ENCODE data around the gene IFNL4.
"Not testable (repeated sequence)": the region's sequence is repeated elsewhere in the genome, so short reads cannot be mapped to it uniquely, and the experiment has no call there.

The IFNL4 gene

DNA sequence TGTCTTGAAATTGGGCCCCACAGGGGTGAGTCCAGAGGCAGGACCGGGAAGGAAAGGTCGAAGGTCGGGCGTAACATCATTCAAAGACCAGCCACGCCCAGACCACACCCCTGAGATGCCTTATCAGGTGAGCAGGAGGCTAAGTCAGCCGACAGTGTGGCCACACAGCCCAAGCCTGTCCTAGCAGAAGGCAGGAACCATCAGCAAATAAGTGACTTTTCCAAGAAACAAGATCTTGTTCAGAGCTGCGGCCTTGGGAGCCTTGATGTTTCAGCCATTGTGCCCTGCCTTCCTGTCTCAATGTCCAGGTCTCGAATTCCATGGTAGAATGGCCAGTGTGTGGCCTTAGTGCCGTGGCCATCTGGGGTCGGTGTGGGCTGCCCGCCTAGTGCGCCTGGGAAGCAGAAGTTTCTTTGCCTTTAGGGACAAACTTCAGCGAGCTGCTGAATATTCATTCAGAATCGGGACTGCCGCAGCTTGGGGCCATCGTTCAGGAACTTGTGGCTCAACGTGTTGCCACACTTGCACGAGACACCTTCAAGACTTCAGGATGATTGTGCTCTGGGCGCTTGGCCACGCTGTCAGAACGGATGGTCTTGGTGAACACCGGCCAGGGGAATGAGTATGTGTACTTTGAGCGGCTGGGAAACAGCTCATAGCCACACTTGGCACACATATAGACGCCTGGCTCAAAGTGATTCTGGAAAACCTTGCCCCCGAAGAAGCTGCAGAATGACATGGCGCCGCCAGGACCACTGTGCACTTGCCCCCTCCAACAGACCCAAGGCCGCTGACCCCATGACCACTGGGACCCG lies 6.1 kb upstream of the IFNL4 start:
- no peak for DNase-seq

DNA sequence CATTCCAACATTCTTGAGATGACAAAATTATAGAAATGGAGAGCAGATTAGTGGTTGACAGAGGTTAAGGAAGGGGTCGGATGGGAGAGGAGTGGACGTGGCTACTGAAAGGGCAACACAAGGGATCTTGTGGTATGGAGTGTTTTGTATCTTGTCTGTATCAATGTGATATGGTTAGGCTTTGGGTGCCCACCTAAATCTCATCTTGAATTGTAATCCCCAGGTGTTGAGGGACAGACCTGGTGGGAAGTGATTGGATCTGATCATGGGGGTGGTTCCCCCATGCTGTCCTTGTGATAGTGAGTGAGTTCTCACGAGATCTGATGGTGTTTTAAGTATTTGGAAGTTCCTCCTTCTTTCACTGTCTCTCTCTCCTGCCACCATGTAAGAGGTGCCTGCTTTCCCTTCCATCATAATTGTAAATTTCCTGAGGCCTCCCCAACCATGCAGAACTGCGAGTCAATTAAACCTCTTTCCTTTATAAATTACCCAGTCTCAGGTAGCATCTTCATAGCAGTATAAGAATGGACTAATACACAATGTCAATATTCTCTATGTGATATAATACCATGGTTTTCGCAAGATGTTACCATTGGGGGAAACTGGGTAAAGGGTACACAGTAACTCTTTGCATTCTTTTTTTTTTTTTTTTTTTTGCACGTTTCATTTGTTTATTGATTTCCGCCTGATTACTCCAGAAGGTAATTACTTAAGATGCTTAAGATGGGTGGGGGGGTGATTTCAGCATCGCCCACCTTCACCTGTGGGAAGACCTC lies 4.9 kb upstream of the IFNL4 start:
- no peak for DNase-seq

DNA sequence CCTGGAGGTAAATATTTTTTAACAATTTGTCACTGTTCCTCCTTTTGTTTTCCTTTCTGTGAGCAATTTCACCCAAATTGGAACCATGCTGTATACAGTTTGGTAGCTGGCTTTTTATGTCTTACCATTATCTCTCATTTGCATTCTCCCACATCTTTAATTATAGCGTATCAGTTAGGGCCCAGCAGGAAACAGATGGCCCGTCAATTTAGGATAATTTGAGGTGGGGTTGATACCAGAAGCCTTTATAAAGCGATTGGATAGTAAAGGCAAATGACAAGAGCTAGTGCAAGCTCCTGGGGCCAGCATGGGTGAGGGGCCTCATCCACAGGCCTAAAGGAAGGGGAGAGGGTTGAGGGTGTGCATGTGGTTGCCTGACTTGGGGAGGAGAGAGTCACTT lies 3.8 kb upstream of the IFNL4 start:
- no peak for DNase-seq

DNA sequence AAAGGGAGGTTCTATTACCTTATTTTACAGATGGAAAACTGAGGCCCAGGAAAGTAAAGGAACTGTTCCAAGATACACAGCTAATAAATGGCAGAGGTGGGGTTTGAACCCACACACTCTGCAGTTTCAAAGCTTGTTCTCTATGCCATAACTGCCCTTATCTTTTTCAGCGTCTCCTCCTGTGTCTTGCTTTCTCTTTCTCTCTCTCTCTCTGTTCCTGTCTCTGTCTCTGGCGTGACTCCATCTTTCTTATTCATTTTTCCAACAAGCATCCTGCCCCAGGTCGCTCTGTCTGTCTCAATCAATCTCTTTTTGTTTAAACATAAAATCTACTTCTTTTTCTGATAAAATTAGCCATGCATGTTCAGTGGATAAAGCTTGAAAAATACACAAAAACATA lies 3.2 kb upstream of the IFNL4 start:
- no peak for DNase-seq

- DNase-seq = no peak
Measured at GRCh38 chr19:39251081-39251480, 2.4 kb upstream of the IFNL4 start.

- no peak for DNase-seq
Measured at GRCh38 chr19:39247701-39248664, 673 bp downstream of the IFNL4 start.

DNA sequence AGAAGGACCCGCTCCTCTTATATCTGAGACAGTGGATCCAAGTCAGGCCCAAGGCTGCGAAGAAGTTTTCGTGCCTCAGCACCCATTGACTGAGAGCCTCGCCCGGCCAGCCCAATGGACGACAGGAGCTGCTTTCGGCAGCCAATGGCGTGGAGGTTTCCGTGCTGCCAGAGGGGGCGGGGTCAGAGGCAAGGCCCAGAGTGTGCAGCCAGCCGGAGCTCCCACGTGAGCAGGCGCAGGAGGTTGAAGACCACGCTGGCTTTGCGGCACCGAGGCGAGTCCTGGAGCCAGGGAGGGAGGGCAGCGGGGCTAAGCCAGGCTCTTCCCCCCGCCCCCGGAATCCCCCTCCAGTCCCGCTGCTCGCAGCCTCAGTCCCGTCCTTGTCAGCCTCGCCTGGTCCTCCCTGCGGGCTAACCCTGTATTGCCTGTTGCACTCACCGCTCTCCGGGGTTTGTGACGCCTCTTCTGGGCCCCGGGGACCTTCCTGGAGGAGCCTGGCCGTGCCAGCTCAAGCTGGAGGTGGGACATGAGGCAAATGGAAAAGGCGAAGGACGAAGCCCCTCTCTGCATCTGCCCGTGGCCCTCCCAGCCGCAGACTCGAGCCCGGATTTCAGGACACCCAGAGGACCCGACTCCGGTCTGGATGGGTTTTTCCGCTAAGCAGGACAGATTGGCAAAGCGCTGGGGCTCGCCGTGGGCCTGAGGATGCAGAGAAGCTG lies 1.5 kb downstream of the IFNL4 start:
- no peak for DNase-seq

GRCh38 chr19:39245166-39245565 lies 3.5 kb downstream of the IFNL4 start:
- DNase-seq = not testable (repeated sequence)

DNA sequence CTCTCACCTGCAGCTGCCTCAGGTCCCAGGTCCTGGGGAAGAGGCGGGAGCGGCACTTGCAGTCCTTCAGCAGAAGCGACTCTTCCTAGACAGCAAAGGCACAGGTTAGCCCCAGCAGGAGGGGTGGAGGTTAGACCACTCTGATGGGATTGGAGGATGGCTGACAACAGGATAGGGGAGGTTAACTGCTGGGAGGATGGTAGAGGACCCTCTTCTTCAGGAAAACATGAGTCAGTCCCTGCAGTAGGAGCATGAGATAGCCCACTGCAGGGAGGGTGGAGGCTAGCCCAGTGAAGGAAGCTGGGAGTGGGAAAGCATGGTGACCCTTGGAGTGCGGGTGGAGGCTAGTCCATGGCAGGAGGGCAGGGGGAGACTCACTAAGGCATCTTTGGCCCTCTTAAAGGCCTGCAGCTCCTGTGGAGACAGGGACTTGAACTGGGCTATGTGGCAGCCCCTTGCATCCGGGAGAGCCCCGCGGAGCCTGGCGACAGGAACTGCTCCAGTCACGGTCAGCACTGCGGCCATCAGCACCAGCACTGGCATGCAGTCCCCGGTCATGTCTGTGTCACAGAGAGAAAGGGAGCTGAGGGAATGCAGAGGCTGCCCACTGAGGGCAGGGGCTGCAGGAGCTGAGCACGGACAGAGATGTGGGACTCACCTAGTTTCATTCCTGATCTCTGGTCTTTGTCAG lies 4.1 kb downstream of the IFNL4 start, which contains the start of gene IFNL3:
Gene IFNL3, minus strand, starts transcription at position 597 of the 691 bp plus-strand sequence. Its CDS starts 39 bp downstream, at position 558.
- DNase-seq = not testable (repeated sequence)

GRCh38 chr19:39243741-39244140 lies 4.9 kb downstream of the IFNL4 start:
- DNase-seq = not testable (repeated sequence)

DNA sequence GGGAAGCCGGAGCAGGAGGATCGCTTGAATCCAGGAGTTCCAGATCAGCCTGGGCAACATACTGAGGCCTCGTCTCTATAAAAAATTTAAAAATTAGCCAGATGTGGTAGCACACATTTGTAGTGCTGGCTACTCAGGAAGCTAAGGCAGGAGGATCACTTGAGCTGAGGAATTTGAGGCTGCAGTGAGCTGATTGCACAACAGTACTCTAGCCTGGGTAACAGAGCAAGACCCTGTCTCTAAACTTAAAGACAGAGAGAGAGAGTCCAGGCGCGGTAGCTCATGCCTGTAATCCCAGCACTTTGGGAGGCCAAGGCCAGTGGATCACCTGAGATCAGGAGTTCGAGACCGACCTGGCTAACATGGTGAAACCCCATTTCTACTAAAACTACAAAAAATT lies 8.2 kb downstream of the IFNL4 start:
- DNase-seq = no peak

DNA sequence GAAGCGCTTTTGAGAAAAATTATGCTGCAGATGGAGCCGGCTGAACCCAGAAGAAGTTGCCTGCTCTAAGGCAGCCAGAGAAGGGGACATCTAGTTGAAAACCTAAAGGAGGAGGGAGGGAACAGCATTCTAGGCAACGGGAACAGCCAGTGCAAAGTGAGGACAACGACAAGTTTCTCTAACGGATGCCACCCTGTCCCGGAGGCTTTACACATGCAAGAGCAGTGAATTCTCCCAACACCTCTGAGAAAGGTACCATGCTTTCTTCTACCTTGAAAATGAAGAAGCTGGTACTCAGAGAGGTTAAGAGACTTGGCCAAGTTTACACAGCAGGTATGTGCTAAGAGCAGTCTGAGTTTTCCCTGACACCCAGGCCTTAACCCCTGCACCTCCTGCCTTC lies 9.7 kb downstream of the IFNL4 start:
- DNase-seq = no peak

DNA sequence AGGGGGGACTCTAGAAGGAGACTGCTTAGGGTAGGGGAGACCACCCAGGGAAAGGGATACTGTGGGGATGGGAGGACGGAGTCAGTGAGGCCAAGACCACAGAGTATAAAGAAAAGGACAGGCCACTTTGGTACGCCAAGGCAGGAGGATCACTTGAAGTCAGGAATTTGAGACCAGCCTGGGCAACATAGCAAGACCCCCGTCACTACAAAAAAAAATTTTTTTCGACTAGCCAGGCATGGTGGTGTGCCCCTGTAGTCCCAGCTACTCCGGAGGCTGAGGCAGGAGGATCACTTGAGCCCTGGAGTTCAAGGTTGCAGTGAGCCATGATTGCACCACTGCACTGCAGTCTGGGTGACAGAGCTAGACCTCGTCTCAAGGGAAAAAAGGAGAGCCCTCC lies 10.4 kb downstream of the IFNL4 start:
- DNase-seq = no peak

DNA sequence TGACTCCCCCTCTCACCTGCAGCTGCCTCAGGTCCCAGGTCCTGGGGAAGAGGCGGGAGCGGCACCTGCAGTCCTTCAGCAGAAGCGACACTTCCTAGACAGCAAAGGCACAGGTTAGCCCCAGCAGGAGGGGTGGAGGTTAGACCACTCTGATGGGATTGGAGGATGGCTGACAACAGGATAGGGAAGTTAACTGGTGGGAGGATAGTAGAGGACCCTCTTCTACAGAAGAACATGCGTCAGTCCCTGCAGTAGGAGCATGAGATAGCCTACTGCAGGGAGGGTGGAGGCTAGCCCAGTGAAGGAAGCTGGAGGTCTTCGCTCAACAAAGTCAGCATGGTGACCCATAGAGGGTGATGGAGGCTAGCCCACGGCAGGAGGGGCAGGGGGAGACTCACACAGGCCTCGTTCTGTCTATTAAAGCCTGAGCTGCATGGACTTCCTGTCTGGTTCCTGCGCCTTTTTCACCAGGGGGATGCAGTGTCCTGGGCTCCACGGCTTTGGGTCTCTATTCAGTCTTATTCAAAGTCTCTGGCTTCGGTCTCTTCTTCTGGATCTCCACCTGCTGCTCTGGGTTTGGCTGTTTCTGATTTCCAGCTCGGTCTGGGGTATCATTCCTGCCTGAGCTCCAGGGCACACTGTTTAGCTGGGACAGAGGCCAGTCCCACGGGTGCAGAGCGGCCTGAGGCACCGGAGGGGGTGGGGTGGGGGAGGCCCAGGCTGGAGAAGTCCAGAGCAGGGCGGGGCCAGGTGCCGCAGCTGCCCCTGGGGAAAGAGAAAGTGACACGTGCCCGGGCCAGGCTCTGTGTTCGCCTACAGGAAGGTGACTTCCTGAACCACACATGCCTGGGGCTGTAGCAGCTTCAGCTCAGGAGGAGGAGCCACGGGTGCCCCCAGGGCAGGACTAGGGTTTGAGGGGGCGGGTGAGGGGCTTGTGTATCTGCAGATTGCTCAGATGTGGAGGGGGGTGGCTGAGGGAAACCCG lies 11.2 kb downstream of the IFNL4 start:
- no peak for DNase-seq

DNA sequence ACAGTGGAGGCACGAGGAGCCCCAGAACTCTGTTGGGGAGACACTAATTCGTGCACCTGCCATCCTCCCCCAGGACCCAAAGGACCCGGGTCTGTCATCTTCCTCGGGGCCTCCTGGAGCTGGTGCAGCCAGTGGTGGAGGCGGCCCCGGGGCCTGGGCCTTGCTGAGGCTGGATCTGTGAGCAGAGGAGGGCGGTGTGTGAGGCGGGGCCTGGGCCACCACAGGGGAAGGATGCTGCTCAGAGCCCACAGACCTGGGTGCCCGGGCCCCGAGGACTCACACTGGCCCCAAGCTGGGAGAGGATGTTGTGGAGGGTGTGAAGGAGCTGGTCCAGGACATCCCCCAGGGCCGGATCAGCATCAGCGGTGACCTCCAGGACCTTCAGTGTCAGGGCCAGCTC lies 12.1 kb downstream of the IFNL4 start:
- no peak for DNase-seq

DNA sequence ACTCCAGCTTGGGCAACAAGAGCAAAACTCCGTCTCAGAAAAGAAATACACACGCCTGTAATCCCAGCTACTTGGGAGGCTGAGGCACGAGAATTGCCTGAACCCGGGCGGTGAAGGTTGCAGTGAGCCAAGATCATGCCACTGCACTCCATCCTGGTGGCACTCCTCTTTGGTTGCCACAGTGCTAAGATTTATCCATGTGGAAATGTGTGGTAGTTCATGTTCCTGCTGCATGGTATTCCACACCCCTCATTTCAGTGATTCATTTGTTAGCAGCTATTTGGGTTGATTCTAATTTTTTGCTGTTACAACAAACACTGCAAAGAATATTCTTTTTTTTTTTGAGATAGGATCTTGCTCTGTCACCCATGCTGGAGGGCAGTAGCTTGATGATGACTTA lies 15.9 kb downstream of the IFNL4 start:
- DNase-seq = no peak

- DNase-seq = no peak
Measured at GRCh38 chr19:39230096-39230764, 18.4 kb downstream of the IFNL4 start.

GRCh38 chr19:39224910-39225309 lies 23.7 kb downstream of the IFNL4 start:
- DNase-seq = no peak

DNA sequence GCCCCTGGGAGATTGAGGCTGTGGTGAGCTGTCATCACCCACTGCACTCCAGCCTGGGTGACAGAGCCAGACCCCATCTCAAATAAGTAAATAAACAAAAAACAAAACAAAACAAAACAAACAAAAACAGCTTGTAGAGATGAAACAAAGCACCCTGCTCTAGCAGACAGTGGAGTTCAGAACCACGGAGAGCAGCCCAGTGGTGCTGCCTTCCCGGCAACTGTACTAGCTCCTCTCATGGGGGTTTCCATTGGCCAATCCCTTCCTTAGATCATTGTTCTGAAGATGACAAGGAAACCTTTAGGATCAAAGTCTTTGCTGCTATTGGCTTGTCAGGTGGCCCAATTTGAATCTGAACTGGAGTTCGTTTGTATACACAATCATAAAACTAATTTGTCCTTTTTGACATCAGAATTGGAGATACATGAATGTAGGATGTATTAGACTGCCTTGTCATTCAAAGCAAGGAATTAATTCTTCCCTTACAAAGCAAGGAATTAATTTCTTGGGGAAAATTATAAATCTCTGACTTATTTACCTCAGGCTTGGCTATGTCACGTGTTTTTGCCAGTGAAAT lies 24.9 kb downstream of the IFNL4 start:
- no peak for DNase-seq

Measured in NCI-H2029 treated with DMSO at 0.1 percent for 48 hours (cell line).